H1 (cell line): ENCODE data around the gene PRRG2. TPM values are rescaled to one million over a fixed set of nuclear protein-coding genes. Genes with fewer than 3 reads are reported as not detected.

Source experiments
- CTCF ChIA-PET: fragments of 300-600 bp; sonication (Branson Sonifier 250); formaldehyde crosslinking; loops from one replicate; lab custom pipeline; 2021; ENCODE audit not compliant: partially characterized antibody; lab: Charles Lee
- POLR2A ChIA-PET: fragments of 300-600 bp; sonication (Branson Sonifier 250); formaldehyde crosslinking; loops from one replicate; lab custom pipeline; 2021; ENCODE audit warnings: inconsistent platforms; ENCODE audit not compliant: partially characterized antibody; lab: Charles Lee
- DNase-seq, 2 experiments: peaks; one replicate each; pipeline versions ENCODE4 v3.0.0 to v3.0.0-alpha.2; 2010 to 2022; ENCODE audit warnings: low spot score in 2 of 2, low read depth in 1 of 2, mixed read lengths in 1 of 2
- FAIRE-seq: peaks from 2 replicates; lab custom pipeline; 2011; peaks lifted over from hg19 to GRCh38; lab: Jason Lieb, UNC
- H2AFZ ChIP-seq: 2 replicates; pipeline ENCODE4 v1.8.1; 2012; ENCODE audit warnings: low read length, inconsistent platforms
- H2AK5ac ChIP-seq: 2 replicates; pipeline ENCODE4 v1.6.1; 2013; ENCODE audit warnings: low read depth, low read length
- H2BK120ac ChIP-seq: replicated peaks from 2 replicates; pipeline ENCODE3; 2013; ENCODE audit warnings: low read depth, low read length, inconsistent platforms
- H2BK12ac ChIP-seq: 2 replicates; pipeline ENCODE4 v1.6.1; 2013; ENCODE audit warnings: low read depth, low read length
- H2BK15ac ChIP-seq: 2 replicates; pipeline ENCODE4 v1.6.1; 2013; ENCODE audit warnings: low read length
- H2BK20ac ChIP-seq: 2 replicates; pipeline ENCODE4 v1.6.1; 2013; ENCODE audit warnings: low read length
- H2BK5ac ChIP-seq: 2 replicates; pipeline ENCODE4 v1.6.1; 2013; ENCODE audit warnings: low read depth, low read length
- H3K14ac ChIP-seq: 2 replicates; pipeline ENCODE4 v1.6.1; 2013; ENCODE audit warnings: inconsistent platforms; ENCODE audit not compliant: insufficient read length
- H3K18ac ChIP-seq: 2 replicates; pipeline ENCODE4 v1.6.1; 2013; ENCODE audit warnings: low read length; ENCODE audit errors: extremely low read depth
- H3K23ac ChIP-seq: 2 replicates; pipeline ENCODE4 v1.6.1; 2013; ENCODE audit warnings: inconsistent platforms; ENCODE audit not compliant: insufficient read length
- H3K23me2 ChIP-seq: 2 replicates; pipeline ENCODE4 v1.6.1; 2013; ENCODE audit warnings: low read depth, low read length
- H3K27ac ChIP-seq: 2 replicates; pipeline ENCODE4 v1.6.1; 2011; ENCODE audit warnings: low read depth, low read length, inconsistent platforms
- H3K27me3 ChIP-seq, 4 experiments: replicated peaks in 1 of 4; 1 replicate in 1 of 4; 2 replicates in 3 of 4; pipeline versions ENCODE4 v1.6.1 to v1.8.1; 2011 to 2013; ENCODE audit warnings: low read length in 3 of 4, mild to moderate bottlenecking in 3 of 4, inconsistent platforms in 2 of 4, mixed read lengths in 2 of 4, moderate library complexity in 1 of 4; ENCODE audit not compliant: control insufficient read depth in 3 of 4, insufficient read depth in 3 of 4; ENCODE audit errors: extremely low read depth in 1 of 4
- H3K36me3 ChIP-seq, 4 experiments: 2 replicates each; pipeline versions ENCODE4 v1.6.1 to v1.8.1; 2011 to 2013; ENCODE audit warnings: mild to moderate bottlenecking in 4 of 4, low read length in 3 of 4, moderate library complexity in 2 of 4, control low read depth in 1 of 4, inconsistent platforms in 1 of 4; ENCODE audit not compliant: insufficient read depth in 4 of 4, control insufficient read depth in 2 of 4
- H3K4ac ChIP-seq: replicated peaks from 2 replicates; pipeline ENCODE3; 2013; ENCODE audit warnings: low read length, low read depth, mixed read lengths, inconsistent platforms; ENCODE audit not compliant: insufficient read length
- H3K4me1 ChIP-seq, 4 experiments: replicated peaks in 1 of 4; 1 replicate in 1 of 4; 2 replicates in 3 of 4; pipeline versions ENCODE4 v1.6.1 to v1.8.1; 2011 to 2013; ENCODE audit warnings: low read length in 3 of 4, inconsistent platforms in 2 of 4, mixed read lengths in 1 of 4; ENCODE audit not compliant: insufficient read depth in 4 of 4, control insufficient read depth in 3 of 4
- H3K4me2 ChIP-seq, 2 experiments: 2 replicates each; pipeline versions ENCODE4 v1.6.1 to v1.8.1; 2011 to 2013; ENCODE audit warnings: low read depth in 2 of 2, low read length in 2 of 2, control low read depth in 1 of 2, inconsistent platforms in 1 of 2, mild to moderate bottlenecking in 1 of 2; ENCODE audit not compliant: insufficient read depth in 1 of 2
- H3K4me3 ChIP-seq, 4 experiments: fragments of 200-600, 300-600 bp in 1 of 4; sonication (generic), shearing (Covaris generic), sonication (Bioruptor Twin) in 1 of 4; 2 replicates each; pipeline versions ENCODE4 v1.5.1 to v1.8.1; 2011 to 2016; ENCODE audit warnings: low read length in 4 of 4, low read depth in 3 of 4, control low read depth in 2 of 4, inconsistent platforms in 2 of 4, mild to moderate bottlenecking in 2 of 4, mixed read lengths in 1 of 4, moderate library complexity in 1 of 4; ENCODE audit not compliant: insufficient read depth in 2 of 4; ENCODE audit errors: extremely low read depth in 1 of 4
- H3K56ac ChIP-seq: replicated peaks from 2 replicates; pipeline ENCODE3; 2013; ENCODE audit warnings: low read depth, mild to moderate bottlenecking, mixed read lengths, low read length, inconsistent platforms; ENCODE audit not compliant: insufficient read length
- H3K79me1 ChIP-seq: 2 replicates; pipeline ENCODE4 v1.6.1; 2013; ENCODE audit warnings: low read depth, low read length, control low read depth
- H3K79me2 ChIP-seq, 2 experiments: 2 replicates each; pipeline versions ENCODE4 v1.6.1 to v1.8.1; 2012 to 2013; ENCODE audit warnings: low read length in 2 of 2, mild to moderate bottlenecking in 2 of 2, inconsistent platforms in 1 of 2; ENCODE audit not compliant: insufficient read depth in 2 of 2, control insufficient read depth in 1 of 2
- H3K9ac ChIP-seq, 4 experiments: replicated peaks in 1 of 4; 1 replicate in 1 of 4; 2 replicates in 3 of 4; pipeline versions ENCODE4 v1.6.1 to v1.8.1; 2011 to 2013; ENCODE audit warnings: low read depth in 3 of 4, low read length in 3 of 4, control low read depth in 2 of 4, mild to moderate bottlenecking in 2 of 4, moderate library complexity in 2 of 4, inconsistent platforms in 1 of 4; ENCODE audit errors: extremely low read depth in 1 of 4
- H3K9me3 ChIP-seq, 2 experiments: 2 replicates each; pipeline versions ENCODE4 v1.6.1 to v1.8.1; 2012 to 2013; ENCODE audit warnings: mild to moderate bottlenecking in 2 of 2, moderate library complexity in 2 of 2, control low read depth in 1 of 2, inconsistent platforms in 1 of 2, low read depth in 1 of 2, low read length in 1 of 2, mixed read lengths in 1 of 2; ENCODE audit not compliant: insufficient read depth in 2 of 2
- H4K20me1 ChIP-seq, 2 experiments: replicated peaks in 1 of 2; 2 replicates each; pipeline versions ENCODE3 to v1.8.1; 2011 to 2013; ENCODE audit warnings: inconsistent platforms in 2 of 2, low read length in 2 of 2, mild to moderate bottlenecking in 1 of 2; ENCODE audit not compliant: insufficient read depth in 2 of 2, control insufficient read depth in 1 of 2
- H4K5ac ChIP-seq: 2 replicates; pipeline ENCODE4 v1.6.1; 2013; ENCODE audit warnings: low read length, low read depth, mixed read lengths, inconsistent platforms; ENCODE audit not compliant: insufficient read length
- H4K8ac ChIP-seq: 2 replicates; pipeline ENCODE4 v1.8.0; 2013; ENCODE audit warnings: mild to moderate bottlenecking, moderate library complexity, low read length, inconsistent platforms; ENCODE audit not compliant: insufficient read depth; ENCODE audit errors: extremely low read depth
- H4K91ac ChIP-seq: replicated peaks from 2 replicates; pipeline ENCODE3; 2013; ENCODE audit warnings: low read length, mixed read lengths, inconsistent platforms; ENCODE audit not compliant: insufficient read length
- CHD1 ChIP-seq: IDR thresholded peaks from 2 replicates; pipeline ENCODE4 v1.6.1; 2012; ENCODE audit warnings: low read depth, low read length, improper control_type of control experiment
- CTBP2 ChIP-seq: IDR thresholded peaks from 2 replicates; pipeline ENCODE4 v1.7.0; 2011; ENCODE audit warnings: borderline replicate concordance, mild to moderate bottlenecking, moderate library complexity, mixed read lengths, low read length; ENCODE audit not compliant: insufficient read depth, insufficient read length
- JUND ChIP-seq: IDR thresholded peaks from 2 replicates; pipeline ENCODE4 v1.6.1; 2011; ENCODE audit warnings: mild to moderate bottlenecking, improper control_type of control experiment, low read length
- MAFK ChIP-seq: IDR thresholded peaks from 2 replicates; pipeline ENCODE4 v1.6.1; 2012; ENCODE audit warnings: low read depth, mild to moderate bottlenecking, improper control_type of control experiment, low read length
- NANOG ChIP-seq: IDR thresholded peaks from 2 replicates; pipeline ENCODE4 v1.6.1; 2011; ENCODE audit warnings: low read length, low read depth, mild to moderate bottlenecking, inconsistent platforms; ENCODE audit not compliant: insufficient read depth, poor library complexity, severe bottlenecking
- POLR2AphosphoS5 ChIP-seq: IDR thresholded peaks from 2 replicates; pipeline ENCODE4 v1.6.1; 2011; ENCODE audit warnings: low read depth, low read length
- SIX5 ChIP-seq: IDR thresholded peaks from 2 replicates; pipeline ENCODE4 v1.6.1; 2011; ENCODE audit warnings: mild to moderate bottlenecking, low read depth, low read length
- SRF ChIP-seq: IDR thresholded peaks from 2 replicates; pipeline ENCODE4 v1.6.1; 2011; ENCODE audit warnings: mild to moderate bottlenecking, low read depth, low read length, moderate library complexity
- SUZ12 ChIP-seq: fragments of 200-600 bp; sonication (generic); IDR thresholded peaks from 2 replicates; pipeline ENCODE4 v1.6.1; 2012; ENCODE audit warnings: mild to moderate bottlenecking, inconsistent platforms, low read length, moderate library complexity, mixed read lengths
- ZNF274 ChIP-seq: IDR thresholded peaks from 2 replicates; pipeline ENCODE4 v1.7.0; 2012; ENCODE audit warnings: low read length, borderline replicate concordance; ENCODE audit errors: extremely low read depth
- whole genome bisulfite sequencing, 2 experiments: shearing (Covaris generic) in 1 of 2; methylation state at CpG; one replicate each; pipeline versions ENCODE4 v1.1.6 to v1.1.7; 2013 to 2015; ENCODE audit warnings: low lambda C conversion rate in 2 of 2, mixed read lengths in 2 of 2, inconsistent platforms in 1 of 2, low coverage in 1 of 2, missing lambda C conversion rate in 1 of 2; ENCODE audit not compliant: insufficient replicate concordance in 2 of 2, insufficient coverage in 1 of 2, insufficient read length in 1 of 2; ENCODE audit errors: extremely low coverage in 1 of 2, missing lambda C conversion rate in 1 of 2; 5-methylcytosine and 5-hydroxymethylcytosine counted together
- polyA plus RNA-seq, 7 experiments: library from polyadenylated mRNA; depleted of rRNA in 3 of 7; stranded (reverse) in 5 of 7; unstranded in 2 of 7; fragments of >200 nt in 5 of 7; fragments of 200-250 nt in 2 of 7; gene quantifications; 1 replicate in 5 of 7; 2 replicates in 1 of 7; 4 replicates in 1 of 7; pipeline versions ENCODE4 v1.2.1 to v1.2.3, GENCODE V29; 2011 to 2013; ENCODE audit warnings: missing spikeins in 2 of 7, mixed read lengths in 2 of 7
- total RNA-seq: library from RNA; stranded (reverse); fragmentation: NEBNext Ultra II Directional; extraction: Animal tissue kit (Norgen Biotek cat#: 25700); gene quantifications from 2 replicates; pipeline ENCODE4 v1.2.1, GENCODE V29; 2021

The PRRG2 gene
- total and polyA plus RNA-seq, 2 of the 8 experiments (the other 6 are each of a cell fraction or from before 2014, with no cell fraction given) = 4.1 to 5.6 TPM

- Histone ChIP-seq H3K4me1 (peaks cover 4 to 17% (median 7%) of the 10 kb centered on the region in 4 experiments), H3K27me3 (no peaks in the 10 kb centered on the region), H3K14ac (no peak overlapping the region), H3K27ac (no peak overlapping the region), H3K9ac (peak overlapping the region in 2 of 4 experiments; percentile 47 to 49; a peak in 3 of 7 replicates), H3K79me1 (peaks cover 7% of the 10 kb centered on the region; the same call in 1 of the 2 replicates), H2AK5ac (0 out of 2 replicates have a peak overlapping the region, but pooled peaks have one; percentile 26), H2BK5ac (peak overlapping the region; percentile 92; the same call in 1 of the 2 replicates), H2BK12ac (peak overlapping the region; percentile 96; the same call in 1 of the 2 replicates), H2BK20ac (0 out of 2 replicates have a peak overlapping the region, but pooled peaks have one; percentile 75), H4K5ac (peak overlapping the region; percentile 65), H3K23me2 (peaks cover 20% of the 10 kb centered on the region), H4K91ac (peak overlapping the region; percentile 94), H3K4me2 (peak overlapping the region; percentile 61 to 93), H3K4me3 (peak overlapping the region in 2 of 4 experiments; percentile 9 to 43; a peak in 4 of 8 replicates), H3K18ac (peak overlapping the region; percentile 71; the same call in 1 of the 2 replicates), H3K79me2 (peaks cover 4 to 21% of the 10 kb centered on the region in 2 experiments; a peak in 3 of 4 replicates), H2AFZ (0 out of 2 replicates have a peak overlapping the region, but pooled peaks have one; percentile 58), H2BK120ac (peak overlapping the region; percentile 7), H2BK15ac (peak overlapping the region; percentile 99), H3K36me3 (peaks cover 5 to 6% (median 6%) of the 10 kb centered on the region in 4 experiments; a peak in 7 of 8 replicates), H4K20me1 (peaks cover 0 to 6% of the 10 kb centered on the region in 2 experiments), H3K9me3 (no peaks in the 10 kb centered on the region), H3K56ac (no peak overlapping the region), H3K23ac (no peak overlapping the region), H4K8ac (no peak overlapping the region; the same call in 1 of the 2 replicates), H3K4ac (no peak overlapping the region)
- TF ChIP-seq ZNF274 = no peak
- no peak for TF ChIP-seq MAFK
- no peak for TF ChIP-seq NANOG
- no peak for TF ChIP-seq CHD1
- TF ChIP-seq SRF = no peak
- no peak for TF ChIP-seq SUZ12
- no peak for TF ChIP-seq CTBP2
- TF ChIP-seq JUND = no peak
- TF ChIP-seq POLR2AphosphoS5 = no peak
- TF ChIP-seq SIX5 = no peak
- 78% methylated on average over 3 of the region's 5 CpGs; no CpG with 5 or more reads in 1 of the 2 experiments for WGBS, 2 experiments
- POLR2A ChIA-PET = interaction anchor here (0.5 to 37.8 kb wide), 14 partner anchors 9 to 116 kb away, joined by 3 to 840 read pairs (median 5); partner anchors contain the start of genes BCL2L12, FLT3LG, IRF3 and NOSIP
- CTCF ChIA-PET = interaction anchor here (0.7 to 2.1 kb wide), 4 partner anchors 36 to 94 kb away, joined by 3 to 5 read pairs (median 4); no protein-coding TSS in a partner anchor
- DNase-seq = no peak
- no peak for FAIRE-seq
These were observed 8.4 kb downstream of the PRRG2 start for GRCh38 chr19:49589502-49589905.
